NB4 (cell line): ENCODE results near the gene ING3.

Source experiments
- DNase-seq: peaks from one replicate; pipeline ENCODE4 v3.0.0; 2010; ENCODE audit warnings: low read depth
- H3K4me3 ChIP-seq: one replicate; pipeline ENCODE4 v1.5.1; 2011; ENCODE audit warnings: mild to moderate bottlenecking, low read depth, low read length, moderate library complexity
- CTCF ChIP-seq: IDR thresholded peaks from one replicate; pipeline ENCODE4 v1.5.1; 2012; ENCODE audit warnings: low read depth, low read length
- MAX ChIP-seq: IDR thresholded peaks from 2 replicates; pipeline ENCODE4 v1.6.1; 2011; ENCODE audit warnings: low read depth, low read length
- MYC ChIP-seq: IDR thresholded peaks from 2 replicates; pipeline ENCODE4 v1.6.1; 2011; ENCODE audit warnings: low read depth, low read length
- POLR2A ChIP-seq: IDR thresholded peaks from 2 replicates; pipeline ENCODE4 v1.6.1; 2011; ENCODE audit warnings: mild to moderate bottlenecking; ENCODE audit not compliant: insufficient read length; ENCODE audit errors: extremely low read depth

The ING3 gene

GRCh38 chr7:120920034-120920433 lies 30.5 kb upstream of the ING3 start:
- no peak overlapping the region for H3K4me3 ChIP-seq
- TF ChIP-seq MAX (no peak), POLR2A (no peak), CTCF (no peak), MYC (no peak)
- no peak for DNase-seq

DNA sequence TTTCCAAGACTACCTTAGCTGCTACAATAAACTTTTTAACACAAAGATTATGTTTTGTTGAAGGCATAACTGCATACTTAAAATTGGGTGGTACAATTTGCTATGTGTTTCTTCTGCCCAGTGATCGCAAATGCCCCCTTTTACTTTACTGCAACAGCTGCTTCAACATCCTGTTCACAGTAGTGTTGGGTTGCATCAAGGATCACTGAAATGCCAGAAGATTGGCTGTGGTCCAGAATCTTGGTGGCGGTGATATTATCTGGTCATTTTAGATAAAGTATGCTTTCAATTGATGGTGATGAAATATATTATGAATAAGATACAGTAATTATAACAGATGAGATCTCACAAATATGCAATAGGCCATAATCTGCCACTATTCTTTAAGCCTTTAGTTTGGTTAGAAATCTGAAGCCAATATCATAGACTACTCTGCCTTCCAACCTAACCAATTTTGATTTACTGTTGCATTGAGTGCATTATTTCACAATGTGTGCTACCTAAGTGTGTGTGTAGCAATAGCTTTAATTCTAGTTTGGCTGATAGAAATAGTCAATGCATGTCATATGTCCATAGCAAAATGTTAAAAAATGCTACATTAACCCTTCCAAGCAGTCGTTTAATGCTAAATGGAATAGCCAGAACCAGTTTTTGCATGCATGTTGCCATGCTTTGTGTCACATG lies 29.8 kb upstream of the ING3 start:
- no peak for TF ChIP-seq MYC
- TF ChIP-seq MAX: no peak
- DNase-seq: no peak
- no peak overlapping the region for H3K4me3 ChIP-seq

DNA sequence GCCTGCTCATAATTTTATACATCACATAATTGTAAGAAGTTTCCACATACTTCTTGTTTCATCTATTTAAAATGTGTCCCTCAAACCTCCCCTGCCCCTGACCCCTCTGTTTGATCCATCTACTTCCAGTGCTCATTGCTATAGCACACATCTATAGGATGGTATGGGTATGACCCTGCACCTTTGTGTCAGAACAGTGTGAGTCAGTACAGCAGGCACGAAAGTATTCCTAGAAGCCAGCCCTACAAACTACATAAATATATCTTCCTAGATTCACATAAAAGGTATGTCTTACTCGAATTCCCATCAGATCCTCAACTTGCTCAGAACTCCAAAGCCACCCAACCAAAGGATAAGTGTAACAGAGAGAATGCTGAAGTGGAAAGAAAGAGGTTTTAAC lies 25.7 kb upstream of the ING3 start:
- H3K4me3 ChIP-seq: no peak overlapping the region
- no peak for DNase-seq
- TF ChIP-seq MYC (no peak), MAX (no peak), POLR2A (no peak), CTCF (no peak)

DNA sequence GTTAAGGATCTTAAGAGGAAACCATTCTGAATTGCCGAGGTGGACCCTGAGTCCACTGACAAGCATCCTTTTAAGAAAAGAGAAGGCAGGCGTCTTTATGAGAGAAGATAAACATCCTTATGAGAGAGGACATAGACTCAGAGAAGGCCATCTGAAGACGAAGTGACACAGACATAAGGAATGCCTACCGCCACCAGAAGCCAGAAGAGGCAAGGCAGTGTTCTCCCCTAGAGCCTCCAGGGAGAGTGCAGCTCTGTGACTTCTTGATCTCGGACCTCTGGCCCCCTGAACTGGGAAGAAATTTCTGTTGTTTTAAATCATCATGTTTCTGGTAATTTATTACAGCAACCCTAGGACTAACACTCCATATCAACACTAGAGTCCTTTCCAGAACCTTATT lies 25.2 kb upstream of the ING3 start:
- no peak for DNase-seq
- TF ChIP-seq MYC (no peak), MAX (no peak), POLR2A (no peak)
- no peak overlapping the region for H3K4me3 ChIP-seq

DNA sequence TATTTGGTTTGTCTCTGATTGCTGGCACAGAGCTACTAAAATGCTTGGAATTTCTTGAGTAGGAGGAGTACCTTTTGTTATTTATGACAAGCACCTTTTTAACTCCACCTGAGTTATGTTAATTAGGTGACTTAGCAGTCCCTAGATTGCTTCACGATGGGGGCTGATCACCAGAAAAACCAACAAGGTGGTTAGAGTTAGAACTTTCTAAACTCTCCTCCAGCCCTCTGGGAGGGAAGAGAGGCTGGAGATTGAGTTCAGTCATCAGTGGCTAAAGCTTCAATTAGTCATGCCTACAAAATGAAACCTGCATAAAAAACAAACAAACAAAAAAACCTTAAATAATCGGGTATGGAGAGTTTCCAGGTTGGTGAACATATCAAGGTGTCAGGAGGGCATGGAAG lies 23.6 kb upstream of the ING3 start:
- no peak overlapping the region for H3K4me3 ChIP-seq
- DNase-seq: no peak
- TF ChIP-seq MAX: no peak
- no peak for TF ChIP-seq CTCF
- TF ChIP-seq MYC: no peak
- TF ChIP-seq POLR2A: no peak

DNA sequence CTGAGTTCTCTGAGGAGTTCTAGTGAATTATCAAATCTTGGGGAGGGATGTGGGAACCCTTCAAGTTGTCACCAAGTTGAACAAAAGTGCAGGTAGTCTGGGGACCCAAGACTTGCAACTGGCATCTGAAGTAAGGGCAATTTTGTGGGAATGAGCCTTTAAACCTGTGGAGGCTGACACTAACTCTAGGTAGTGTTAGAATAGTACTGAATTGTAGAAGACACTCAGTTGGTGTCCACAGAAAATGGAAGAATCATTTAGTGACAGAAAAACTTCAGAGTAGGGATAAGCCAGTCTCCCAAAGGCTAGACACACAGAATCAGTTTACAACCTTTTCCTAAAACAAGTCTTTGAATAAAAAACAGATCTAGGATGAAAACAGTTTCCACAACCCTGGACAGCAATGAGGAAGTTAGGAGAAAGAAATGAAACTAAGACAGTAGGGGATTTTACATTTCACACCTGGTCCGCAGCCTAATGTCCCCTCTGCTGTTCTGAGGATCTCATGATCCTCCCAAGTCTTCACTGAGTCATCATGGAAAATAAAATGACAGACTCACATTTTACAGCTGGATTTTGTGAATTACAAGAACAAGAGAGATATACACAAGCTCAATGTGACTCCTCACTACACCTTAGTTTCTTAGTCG lies 23.0 kb upstream of the ING3 start:
- no peak for DNase-seq
- H3K4me3 ChIP-seq: no peak overlapping the region
- TF ChIP-seq MYC: no peak
- TF ChIP-seq POLR2A: no peak
- no peak for TF ChIP-seq MAX
- no peak for TF ChIP-seq CTCF
